OCI-M2 (cell line): Measurements from ENCODE around the gene RTCA.
"Not testable (repeated sequence)": the region's sequence is repeated elsewhere in the genome, so short reads cannot be mapped to it uniquely, and the experiment has no call there.

Experiments used
- DNase-seq: peaks from one replicate; lab custom pipeline; 2025; ENCODE audit not compliant: unreplicated experiment; lab: John Stamatoyannopoulos, UW

RTCA gene

DNA sequence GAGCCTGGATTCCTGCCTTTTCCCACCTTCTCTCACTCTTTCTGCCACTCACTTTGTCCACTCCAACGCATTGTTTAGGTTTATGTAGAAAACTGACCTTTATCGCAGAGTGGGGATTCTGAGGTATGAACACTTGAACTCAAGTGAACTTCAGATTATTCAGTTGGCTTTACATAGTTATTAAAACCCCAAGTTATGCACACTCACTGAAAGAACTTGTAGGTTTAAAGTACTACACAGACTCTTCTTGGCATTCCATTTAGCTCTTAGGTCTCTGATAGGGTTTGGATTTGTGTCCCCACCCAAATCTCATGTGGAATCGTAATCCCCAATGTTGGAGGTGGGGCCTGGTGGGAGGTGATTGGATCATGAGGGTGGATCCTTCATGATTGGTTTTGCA lies 39.9 kb downstream of the RTCA start:
- no peak for DNase-seq

DNA sequence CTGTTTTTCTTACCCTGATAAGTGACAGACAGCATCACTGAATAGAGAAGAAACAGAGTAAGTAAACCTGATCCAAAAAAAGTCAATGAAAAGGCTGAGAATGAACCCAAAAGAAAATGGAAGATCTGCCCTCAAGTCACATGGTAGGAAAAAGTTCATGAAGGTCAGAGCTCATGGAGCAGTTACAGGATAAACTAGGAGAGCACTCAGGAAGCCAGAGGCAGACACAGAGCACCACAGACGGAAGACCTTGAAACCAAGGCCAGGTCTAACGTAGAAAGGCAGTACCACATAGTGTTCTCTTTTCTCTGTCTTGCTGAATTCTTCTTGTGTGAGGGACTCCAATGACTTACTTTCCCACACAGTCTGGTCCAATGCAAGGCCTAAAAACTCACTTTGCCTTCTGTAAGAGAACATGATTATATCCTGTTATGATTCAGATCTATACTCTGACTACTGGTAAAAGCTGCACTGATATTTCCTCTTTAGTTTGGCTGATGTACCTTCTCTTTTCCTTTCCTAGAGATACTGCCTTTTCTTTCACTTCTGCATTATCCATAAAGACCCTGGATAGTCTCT lies 40.8 kb downstream of the RTCA start:
- no peak for DNase-seq

DNA sequence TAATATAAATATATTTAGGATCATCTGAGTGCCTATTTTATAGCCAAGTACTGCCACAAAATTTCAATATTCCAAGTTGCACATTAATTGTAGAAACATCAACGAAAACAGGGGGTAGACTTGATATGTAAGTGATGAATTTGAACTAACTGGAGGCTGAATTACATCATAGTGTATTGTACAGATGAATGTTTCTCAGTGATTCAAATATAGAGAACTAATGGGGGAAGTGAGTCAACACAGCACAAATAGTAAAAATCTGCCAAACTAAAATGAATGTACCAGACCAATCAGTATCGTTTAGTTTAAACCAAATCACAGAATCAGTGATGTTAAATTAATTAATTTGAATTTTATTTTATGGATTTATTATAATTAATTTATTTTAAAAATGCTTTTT lies 42.8 kb downstream of the RTCA start:
- DNase-seq = no peak

DNA sequence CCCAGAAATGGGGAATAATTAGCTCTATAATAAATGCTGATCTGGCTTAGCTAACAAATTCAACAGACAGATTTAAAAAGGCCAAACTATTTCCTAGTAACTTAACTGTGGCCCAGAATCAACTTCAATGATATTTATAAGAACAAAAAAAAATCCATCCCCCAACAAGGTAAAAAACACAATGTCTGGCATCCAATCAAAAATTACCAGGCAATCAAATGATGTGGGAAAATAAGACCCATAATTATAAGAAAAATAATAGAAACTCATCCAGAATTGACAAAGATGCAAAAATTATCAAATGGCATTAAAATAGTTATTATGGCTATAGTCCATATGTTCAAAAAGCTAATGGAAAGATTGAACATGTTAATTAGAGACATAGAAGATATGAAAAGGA lies 43.8 kb downstream of the RTCA start:
- no peak for DNase-seq

DNA sequence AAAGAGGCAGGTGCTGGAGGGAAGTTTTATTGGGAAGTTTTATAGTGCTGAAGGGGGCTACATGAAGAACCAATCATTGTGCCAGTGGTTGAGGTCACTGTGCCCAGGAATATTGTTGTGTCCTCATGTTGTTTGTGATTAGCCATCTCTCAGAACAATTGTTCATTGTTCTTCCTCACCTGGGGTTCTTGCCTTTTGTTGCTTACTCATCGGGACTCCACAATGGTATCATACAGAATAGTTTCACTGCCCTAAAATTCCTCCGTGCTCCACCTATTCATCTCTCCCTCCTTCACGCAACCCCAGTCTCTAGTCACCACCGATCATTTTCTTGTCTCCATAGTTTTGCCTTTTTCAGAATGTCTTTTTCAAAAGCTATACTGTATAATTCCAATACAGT lies 47.4 kb downstream of the RTCA start:
- no peak for DNase-seq

DNA sequence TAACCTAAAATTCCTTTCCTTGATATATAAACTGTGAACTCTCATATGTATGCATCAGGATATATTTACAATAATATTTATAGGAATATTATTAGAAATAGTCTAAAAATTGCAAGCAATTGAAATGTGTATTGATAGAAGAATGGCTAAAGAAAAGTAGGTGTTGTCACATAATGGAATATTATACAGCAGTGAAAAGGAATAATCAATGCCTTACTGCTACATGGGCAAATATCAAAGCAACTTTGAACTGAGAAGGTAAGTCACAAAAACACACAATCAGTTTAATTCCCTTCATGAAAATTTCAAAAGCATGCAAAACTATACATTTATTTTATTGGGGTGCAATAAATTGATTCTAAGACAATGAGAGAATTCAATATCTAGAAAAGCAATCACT lies 50.6 kb downstream of the RTCA start:
- no peak for DNase-seq

DNA sequence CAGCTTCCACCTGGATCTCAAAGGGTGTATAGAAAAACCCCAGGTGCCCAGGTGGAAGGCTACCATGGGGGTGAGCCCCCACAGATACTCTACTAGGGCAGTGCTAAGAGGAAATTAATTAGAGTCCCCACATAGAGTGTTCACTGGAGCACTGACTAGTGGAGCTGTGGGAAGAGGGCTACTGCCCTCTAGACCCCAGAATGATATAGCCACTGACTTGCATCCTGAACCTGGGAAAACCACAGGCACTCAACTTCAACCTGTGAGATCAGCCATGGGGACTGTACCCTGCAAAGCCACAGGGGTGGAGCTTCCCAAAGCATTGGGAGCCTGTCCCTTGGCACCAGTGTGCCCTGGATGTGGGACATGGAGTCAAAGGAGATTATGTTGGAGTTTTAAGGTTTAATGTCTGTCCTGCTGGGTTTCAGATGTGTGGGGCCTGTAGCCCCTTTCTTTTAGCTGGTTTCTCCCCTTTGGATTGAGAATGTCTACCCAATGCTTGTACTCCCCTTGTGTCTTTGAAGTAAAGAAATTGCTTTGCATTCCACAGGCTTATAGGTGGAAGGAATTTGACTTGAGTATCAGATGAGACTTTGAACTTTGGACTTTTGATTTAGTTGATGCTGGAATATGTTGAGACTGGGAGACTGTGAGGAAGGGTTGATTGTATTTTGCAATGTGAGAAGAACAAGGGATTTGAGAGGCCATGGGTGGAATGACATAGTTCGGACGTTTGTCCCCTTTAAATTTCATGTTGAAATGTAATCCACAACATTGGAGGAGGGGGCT lies 54.5 kb downstream of the RTCA start:
- DNase-seq = no peak

DNA sequence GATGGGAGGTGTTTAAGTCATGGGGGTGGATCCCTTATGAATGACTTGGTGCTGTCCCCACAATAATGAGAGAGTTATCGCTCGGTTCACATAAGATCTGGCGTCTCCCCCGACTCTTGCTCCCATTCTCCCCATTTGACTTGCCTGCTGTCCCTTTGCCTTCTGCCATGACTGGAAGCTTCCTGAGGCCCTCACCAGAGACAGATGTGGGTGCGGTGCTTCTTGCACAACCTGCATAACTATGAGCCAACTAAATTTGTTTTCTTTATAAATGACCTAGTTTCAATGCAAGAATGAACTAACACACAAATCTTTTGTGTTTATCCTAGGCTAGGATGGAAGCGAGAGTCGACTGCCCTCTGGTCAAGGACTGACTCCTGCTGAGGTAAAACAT lies 55.1 kb downstream of the RTCA start:
- DNase-seq = no peak

DNA sequence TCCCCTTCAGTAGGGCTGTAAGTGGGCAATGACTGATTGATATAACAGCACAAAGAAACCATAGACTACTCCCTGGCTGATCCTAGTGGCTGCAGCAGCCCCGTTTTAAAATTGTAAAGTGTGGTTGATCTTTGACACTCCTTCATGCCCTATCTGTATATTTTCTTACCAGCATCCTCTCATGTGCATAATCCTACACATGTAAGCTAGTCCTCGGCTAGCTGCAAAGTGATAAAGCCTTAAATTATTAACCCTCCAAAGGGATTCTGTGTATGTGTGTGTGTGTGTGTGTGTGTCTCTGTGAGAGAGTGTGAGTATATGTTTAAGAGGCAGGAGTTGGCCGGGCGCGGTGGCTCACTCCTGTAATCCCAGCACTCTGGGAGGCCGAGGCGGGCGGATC lies 55.5 kb downstream of the RTCA start:
- no peak for DNase-seq

DNA sequence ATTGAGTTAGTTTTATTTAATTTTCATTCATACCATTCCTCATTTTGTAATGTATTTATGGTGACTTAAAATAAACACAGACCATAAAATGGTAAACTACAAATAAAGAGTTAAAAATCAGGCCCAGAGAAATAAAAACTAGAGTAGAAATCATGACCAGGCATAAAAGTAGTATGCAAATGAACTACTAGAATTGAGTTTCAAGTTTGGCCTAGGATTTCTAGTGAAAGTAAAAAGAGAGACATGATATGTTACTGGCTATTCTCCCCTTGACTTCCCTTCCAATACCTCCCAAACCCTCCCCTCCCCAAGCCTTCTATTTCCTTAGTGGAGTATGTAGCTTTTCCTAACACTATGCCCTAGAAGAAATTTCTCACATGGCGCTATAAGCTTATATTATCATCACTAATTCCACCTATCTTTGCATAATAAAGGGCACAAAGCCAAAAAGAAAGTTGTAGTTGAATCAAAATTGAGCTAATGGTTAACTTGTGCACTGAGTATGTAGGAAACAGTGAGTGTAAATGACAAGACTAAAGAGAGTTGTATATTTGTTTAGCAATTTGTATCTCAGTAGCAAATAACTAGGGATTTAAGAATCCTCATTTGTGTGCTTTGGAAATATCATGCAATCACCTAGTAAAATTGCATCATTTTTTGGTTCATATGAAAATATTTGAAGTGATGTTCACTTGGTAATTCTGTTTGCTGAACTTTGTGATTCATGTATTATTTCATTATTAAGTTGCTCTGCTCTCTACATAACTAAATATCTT lies 56.6 kb downstream of the RTCA start:
- DNase-seq = no peak

DNA sequence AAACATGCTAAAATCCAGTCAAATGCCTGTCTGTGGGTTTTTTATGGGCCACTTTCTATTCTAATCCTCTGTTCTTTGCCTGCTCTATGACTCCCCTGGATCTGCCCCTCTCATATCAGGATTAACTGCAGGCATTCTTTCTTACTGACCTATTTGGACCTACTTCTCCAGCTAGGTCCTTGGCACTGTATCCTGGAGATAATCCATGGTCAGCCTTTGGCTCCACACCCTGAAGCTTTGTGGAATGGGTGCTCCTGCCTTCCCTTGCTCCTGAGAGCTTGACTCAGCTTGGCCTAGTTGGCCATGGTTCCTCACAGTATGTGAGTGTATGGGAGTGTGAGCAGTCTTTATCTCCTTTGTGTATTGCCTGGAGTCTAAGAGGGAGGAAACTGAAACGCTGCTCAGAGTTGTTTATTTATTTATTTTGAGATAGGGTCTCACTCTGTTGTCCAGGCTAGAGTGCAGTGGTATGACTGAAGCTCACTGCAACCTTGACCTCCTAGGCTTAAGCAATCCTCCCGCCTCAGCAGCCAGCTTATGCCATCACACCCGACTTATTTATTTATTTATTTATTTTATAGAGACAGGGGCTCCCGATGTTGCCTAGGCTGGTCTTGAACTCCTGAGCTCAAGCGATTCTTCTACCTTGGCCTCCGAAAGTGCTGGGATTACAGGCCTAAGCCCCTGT lies 57.5 kb downstream of the RTCA start:
- no peak for DNase-seq

DNA sequence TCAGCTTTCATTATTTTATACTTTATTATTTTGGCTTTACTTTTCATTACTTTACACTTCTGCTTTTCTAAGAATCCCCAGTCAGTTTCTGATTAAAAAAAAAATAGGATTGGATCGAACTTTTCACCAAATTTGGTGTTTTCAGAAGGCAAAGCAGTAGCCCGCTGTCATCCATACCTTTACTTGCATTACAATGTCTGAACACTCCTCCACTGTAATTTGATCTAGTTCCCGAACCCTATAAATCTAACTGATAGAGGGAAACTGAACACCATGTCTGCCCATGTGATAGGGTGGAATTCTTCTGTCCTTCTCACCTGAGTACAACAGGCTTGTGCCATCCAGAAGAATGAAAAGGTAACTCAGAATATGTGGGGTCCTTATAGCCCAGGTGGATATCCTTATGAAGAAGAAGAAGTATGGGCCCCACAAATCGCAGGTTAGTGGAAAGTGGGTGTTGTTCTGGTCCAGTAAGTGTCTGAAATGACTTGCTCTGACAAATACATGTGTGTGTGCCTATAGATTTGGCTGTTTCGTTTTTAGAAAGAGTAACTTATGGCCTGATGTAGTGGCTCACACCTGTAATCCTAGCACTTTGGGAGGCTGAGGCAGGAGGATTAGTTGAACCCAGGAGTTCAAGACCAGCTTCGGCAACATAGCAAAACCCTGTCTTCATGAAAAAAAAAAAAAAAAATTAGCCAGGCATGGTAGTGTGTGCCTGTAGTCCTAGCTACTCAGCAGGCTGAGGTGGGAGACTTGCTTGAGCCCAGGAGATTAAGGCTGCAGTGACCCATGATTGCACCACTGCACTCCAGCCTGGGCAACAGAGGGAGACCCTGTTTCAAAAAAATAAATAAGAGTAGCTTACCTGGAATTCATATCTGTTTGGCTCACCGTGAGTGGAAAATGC lies 59.7 kb downstream of the RTCA start:
- DNase-seq = no peak

DNA sequence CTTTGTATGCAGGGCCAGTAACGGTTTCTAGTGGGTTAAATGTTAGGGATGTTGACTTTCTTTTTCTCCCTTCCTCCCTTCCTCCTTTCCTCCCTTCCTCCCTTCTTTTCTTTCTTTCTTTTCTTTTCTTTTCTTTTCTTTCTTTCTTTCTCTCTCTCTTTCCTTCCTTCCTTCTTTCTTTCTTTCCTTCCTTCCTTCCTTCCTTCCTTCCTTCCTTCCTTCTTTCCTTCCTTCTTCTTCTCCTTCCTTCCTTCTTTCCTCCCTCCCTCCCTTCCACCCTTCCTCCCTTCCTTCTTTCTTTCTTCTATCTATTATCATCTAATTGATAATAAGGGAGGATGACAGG lies 60.3 kb downstream of the RTCA start:
- DNase-seq = not testable (repeated sequence)

DNA sequence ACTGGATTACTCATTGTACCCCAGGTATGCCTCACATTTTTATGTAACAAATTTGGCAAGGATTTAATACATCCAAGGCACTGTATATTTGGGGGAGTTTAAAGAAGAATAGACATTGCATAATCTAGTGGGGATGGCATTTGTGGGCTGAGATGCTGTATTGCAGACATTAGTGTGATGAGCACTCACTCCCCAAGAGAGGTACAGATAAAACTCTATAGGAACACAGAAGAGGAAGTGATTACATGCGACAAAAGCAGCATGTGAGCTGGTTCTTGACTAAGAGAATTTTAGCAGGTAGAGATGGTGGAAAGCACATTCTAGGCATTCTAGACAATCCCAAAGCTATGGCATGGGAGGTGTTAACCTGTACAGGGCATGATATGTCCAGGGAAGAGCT lies 62.1 kb downstream of the RTCA start:
- DNase-seq = no peak

DNA sequence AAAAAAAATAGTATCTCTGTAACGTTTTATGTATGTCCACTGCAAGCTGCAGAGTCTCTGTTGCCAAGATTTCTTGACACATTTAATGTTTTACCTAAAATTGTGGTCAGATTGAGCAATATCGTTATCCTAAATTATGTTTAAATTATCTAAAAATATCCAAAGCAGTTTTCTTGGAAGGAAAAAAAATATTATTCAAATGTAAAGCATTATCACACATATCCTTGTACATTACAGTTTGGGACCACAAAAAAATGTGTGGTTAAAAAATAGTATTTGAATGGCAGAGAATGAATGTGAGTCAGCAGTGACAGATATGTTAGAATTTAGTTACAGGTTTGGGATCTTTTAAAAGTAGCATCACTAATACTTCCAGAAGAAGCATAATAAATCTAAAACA lies 65.1 kb downstream of the RTCA start:
- DNase-seq = not testable (repeated sequence)

DNA sequence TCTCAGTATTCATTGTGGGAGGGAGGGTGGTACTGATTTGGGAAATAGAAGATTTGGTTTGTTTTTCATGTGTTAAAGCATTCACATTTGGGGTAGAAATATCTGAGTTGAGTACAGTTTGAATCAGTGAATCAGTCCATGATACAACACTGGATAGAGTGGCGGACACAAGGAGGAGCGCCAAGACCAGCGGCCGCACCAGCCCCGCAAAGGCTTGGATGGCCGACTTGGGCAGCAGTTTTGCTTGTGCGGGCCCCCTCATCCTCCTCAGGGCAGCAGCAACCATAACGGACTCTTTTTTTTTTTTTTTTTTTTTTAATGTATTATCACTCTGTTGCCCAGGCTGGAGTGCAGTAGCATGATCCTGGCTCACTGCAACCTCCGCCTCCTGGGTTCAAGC lies 66.3 kb downstream of the RTCA start:
- DNase-seq = no peak

DNA sequence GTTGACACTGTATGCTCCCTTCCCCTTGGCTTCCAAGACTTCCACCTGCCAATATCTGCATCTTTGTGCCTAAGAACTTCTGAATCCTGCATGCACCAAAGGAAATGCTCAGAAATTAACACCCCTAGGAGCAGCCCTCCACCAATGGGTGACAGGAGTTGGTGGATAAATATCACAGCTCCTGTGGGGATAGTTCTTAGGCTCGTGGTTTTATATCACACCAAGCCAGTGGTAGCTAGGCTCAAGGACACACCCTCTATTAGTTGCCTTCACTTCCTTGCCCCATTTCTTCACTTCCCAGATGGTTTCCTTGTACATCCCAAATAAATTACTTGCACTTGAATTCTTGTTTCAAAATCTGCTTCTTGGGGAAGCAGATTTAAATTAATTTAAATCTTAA lies 69.4 kb downstream of the RTCA start:
- no peak for DNase-seq

DNA sequence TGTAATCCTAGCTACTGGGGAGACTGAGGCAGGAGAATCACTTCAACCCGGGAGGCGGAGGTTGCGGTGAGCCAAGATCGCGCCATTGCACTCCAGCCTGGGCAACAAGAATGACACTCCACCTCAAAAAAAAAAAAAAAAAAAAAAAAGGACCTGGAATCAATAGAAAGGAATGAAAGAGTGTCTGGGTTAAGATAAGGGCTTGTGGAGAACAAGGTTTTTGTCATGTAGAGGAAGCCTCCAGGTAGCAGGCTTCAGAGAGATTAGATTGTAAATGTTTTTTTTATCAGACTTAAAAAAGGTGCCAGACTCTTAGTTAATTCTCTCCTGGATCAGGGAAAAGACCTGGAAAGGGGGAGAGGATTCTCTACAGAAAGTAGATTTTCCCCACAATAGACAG lies 71.9 kb downstream of the RTCA start:
- not testable (repeated sequence) for DNase-seq

DNA sequence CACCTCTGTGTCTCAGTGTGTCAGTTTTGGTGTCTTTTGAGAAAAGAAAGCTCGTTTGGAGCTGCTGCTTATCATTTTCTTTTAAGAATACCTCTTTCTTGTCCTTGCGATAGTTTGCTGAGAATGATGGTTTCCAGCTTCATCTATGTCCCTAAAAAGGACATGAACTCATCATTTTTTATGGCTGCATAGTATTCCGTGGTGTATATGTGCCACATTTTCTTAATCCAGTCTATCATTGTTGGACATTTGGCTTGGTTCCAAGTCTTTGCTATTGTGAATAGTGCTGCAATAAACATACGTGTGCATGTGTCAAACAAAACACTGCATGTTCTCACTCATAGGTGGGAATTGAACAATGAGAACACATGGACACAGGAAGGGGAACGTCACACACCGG lies 73.7 kb downstream of the RTCA start:
- not testable (repeated sequence) for DNase-seq

DNA sequence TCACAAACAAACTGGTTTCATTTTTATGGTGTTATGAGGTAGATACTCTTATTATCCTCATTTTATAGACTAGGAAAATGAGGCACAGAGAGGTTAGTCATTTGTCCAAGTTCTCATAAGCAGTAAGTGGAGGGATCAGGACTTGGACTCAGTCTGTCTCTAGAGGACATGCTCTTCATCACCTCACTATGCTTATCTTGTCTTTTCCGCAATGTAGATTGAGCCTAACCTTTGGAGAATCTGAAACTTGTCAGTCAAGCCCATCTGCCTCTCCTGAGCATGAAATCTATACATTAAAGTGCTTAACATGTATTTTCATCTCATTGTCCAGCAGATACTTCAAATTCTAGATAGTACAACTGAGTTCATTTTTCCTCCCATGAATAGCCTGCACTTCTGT lies 74.5 kb downstream of the RTCA start:
- no peak for DNase-seq

DNA sequence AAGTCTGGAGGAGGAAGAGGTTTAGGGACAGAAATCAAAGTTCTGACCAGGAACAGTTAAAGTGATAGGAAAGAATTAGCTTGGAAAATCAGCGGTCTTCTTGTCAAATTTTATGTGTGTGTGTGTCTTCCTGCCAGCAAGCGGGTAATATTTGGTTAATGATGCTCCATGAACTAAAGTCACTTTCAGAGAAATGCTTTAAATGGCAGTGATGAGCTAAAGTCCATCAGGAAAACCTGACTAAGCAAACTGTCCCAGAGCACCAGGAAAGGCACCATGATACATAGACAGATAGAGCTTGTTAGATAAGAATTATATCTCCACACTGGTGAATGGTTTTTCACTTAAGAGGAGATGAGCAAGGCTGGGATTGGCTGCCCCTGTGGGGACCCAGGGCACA lies 76.3 kb downstream of the RTCA start:
- DNase-seq = no peak
